Chondrocyte (in vitro differentiated cells): ENCODE data around the gene ZNF407. TPM values are rescaled to one million over a fixed set of nuclear protein-coding genes. Genes with fewer than 3 reads are reported as not detected.

Experiments
- DNase-seq: peaks from one replicate; pipeline ENCODE4 v3.0.0; 2021; ENCODE audit warnings: mixed read lengths, low spot score
- H3K27ac Mint-ChIP-seq: one replicate; pipeline ENCODE4 v1.8.0; 2021; ENCODE audit warnings: mild to moderate bottlenecking, moderate library complexity, mixed read lengths; ENCODE audit not compliant: unreplicated experiment
- H3K27me3 Mint-ChIP-seq: 2 replicates; pipeline ENCODE4 v1.8.0; 2021; ENCODE audit warnings: low read depth, mixed read lengths
- H3K36me3 Mint-ChIP-seq: 2 replicates; pipeline ENCODE4 v1.8.0; 2021; ENCODE audit warnings: low read depth, mixed read lengths
- H3K4me1 Mint-ChIP-seq: 2 replicates; pipeline ENCODE4 v1.8.0; 2021; ENCODE audit warnings: low read depth, mild to moderate bottlenecking, mixed read lengths
- H3K4me3 Mint-ChIP-seq: one replicate; pipeline ENCODE4 v1.8.0; 2021; ENCODE audit warnings: mild to moderate bottlenecking, moderate library complexity, mixed read lengths; ENCODE audit not compliant: unreplicated experiment
- H3K9me3 Mint-ChIP-seq: 2 replicates; pipeline ENCODE4 v1.8.0; 2021; ENCODE audit warnings: low read depth, mixed read lengths
- CTCF ChIP-seq: fragments of 200-600 bp; sonication (generic); IDR thresholded peaks from 2 replicates; pipeline ENCODE4 v1.5.0; 2021; ENCODE audit warnings: antibody characterized with exemption, mild to moderate bottlenecking, moderate library complexity
- total RNA-seq: library from RNA; stranded (reverse); gene quantifications from 3 replicates; pipeline ENCODE4 v1.2.1, GENCODE V29; 2021

The ZNF407 gene
- total RNA-seq, 1 donor from 2014 or later: 10.4 TPM

GRCh38 chr18:74708169-74708568 is 110.5 kb downstream of the ZNF407 start:
- Mint-ChIP-seq H3K4me1 (no peaks in the 10 kb centered on the region), H3K27me3 (no peaks in the 10 kb centered on the region), H3K27ac (no peak overlapping the region), H3K4me3 (no peak overlapping the region), H3K9me3 (no peaks in the 10 kb centered on the region), H3K36me3 (no peaks in the 10 kb centered on the region)
- DNase-seq: no peak
- no peak for TF ChIP-seq CTCF

DNA sequence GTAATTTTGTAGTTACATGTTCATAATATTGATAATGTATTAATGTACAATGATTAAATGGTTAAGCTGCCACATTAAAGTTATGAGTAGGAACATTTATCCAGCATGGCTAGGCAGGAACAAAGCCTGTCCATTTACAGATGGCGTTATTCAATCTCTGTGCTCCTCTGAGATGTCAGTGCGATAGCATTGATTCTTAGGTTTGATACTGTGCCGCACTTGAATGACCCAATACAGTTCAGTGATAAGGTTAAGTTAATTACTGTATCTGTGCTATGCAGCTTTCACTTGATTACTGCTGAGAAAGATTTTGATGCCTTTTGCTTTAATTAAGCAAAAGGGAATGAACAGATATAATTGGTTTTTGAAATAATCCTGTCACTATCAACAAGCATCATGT is 111.8 kb downstream of the ZNF407 start:
- Mint-ChIP-seq H3K27ac (no peak overlapping the region), H3K36me3 (no peaks in the 10 kb centered on the region), H3K9me3 (no peaks in the 10 kb centered on the region), H3K4me3 (no peak overlapping the region), H3K27me3 (no peaks in the 10 kb centered on the region), H3K4me1 (no peaks in the 10 kb centered on the region)
- DNase-seq: no peak
- TF ChIP-seq CTCF: no peak

GRCh38 chr18:74714120-74714519 is 116.5 kb downstream of the ZNF407 start:
- Mint-ChIP-seq H3K27me3 (no peaks in the 10 kb centered on the region), H3K4me1 (no peaks in the 10 kb centered on the region), H3K9me3 (no peaks in the 10 kb centered on the region), H3K36me3 (no peaks in the 10 kb centered on the region), H3K27ac (no peak overlapping the region), H3K4me3 (no peak overlapping the region)
- no peak for DNase-seq
- TF ChIP-seq CTCF: no peak

DNA sequence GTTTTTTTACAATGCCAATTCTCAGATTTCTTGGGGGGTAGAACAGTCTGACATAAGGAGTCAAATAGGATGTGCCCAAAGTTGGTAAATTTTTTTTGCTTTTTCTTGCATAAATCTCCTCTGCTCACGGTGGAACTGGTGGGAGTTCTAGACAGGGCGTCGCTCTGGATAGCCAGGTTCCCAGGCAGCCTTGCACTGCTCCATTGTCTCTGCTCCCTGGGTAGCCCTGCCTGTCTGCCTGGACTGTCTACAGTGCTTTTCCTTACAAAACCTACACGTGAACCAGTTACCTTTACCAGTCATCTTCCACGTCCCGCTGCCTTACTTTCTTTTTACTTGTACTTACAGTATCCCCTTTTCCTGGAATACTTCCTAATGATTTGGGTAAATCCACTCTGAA is 117.1 kb downstream of the ZNF407 start:
- Mint-ChIP-seq H3K27me3 (no peaks in the 10 kb centered on the region), H3K36me3 (no peaks in the 10 kb centered on the region), H3K4me1 (no peaks in the 10 kb centered on the region), H3K27ac (no peak overlapping the region), H3K4me3 (no peak overlapping the region), H3K9me3 (peaks cover 3% of the 10 kb centered on the region)
- no peak for TF ChIP-seq CTCF
- DNase-seq: no peak

DNA sequence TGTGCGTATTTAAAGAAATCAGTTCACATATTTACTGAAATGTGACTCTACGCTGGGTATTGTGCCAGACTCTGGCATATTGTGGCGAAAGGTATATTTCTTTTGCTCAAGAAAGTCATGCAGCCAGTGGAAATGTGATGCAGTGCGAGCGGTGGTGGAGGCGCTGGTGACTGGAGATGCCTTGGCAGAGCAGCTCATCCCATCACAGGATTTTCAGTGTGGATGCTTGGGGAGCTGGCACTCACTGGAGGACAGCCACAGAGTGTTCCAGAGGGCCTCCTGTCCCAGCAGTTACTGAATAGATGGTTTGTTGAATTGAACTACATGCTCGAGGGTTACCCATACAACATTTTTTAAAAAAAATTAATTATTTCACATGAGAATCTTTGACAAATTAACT is 117.6 kb downstream of the ZNF407 start:
- no peaks in the 10 kb centered on the region for H3K36me3 Mint-ChIP-seq
- TF ChIP-seq CTCF: no peak
- no peak for DNase-seq
- no peaks in the 10 kb centered on the region for H3K27me3 Mint-ChIP-seq
- no peak overlapping the region for H3K27ac Mint-ChIP-seq
- H3K4me1 Mint-ChIP-seq: no peaks in the 10 kb centered on the region
- H3K9me3 Mint-ChIP-seq: peaks cover 7% of the 10 kb centered on the region
- H3K4me3 Mint-ChIP-seq: no peak overlapping the region
